Activated T-helper 9 cell treated with anti-CD3 and anti-CD28 coated beads, Interleukin-2, amount 50 U/mL, for 16 hours (primary cell): Measurements from ENCODE around the gene KCNH2.
"Not testable (repeated sequence)": the region's sequence is repeated elsewhere in the genome, so short reads cannot be mapped to it uniquely, and the experiment has no call there.

ENCODE experiments used
- DNase-seq: peaks from one replicate; pipeline ENCODE4 v3.0.0-alpha.2; 2020; ENCODE audit warnings: low read depth

The KCNH2 gene

DNA sequence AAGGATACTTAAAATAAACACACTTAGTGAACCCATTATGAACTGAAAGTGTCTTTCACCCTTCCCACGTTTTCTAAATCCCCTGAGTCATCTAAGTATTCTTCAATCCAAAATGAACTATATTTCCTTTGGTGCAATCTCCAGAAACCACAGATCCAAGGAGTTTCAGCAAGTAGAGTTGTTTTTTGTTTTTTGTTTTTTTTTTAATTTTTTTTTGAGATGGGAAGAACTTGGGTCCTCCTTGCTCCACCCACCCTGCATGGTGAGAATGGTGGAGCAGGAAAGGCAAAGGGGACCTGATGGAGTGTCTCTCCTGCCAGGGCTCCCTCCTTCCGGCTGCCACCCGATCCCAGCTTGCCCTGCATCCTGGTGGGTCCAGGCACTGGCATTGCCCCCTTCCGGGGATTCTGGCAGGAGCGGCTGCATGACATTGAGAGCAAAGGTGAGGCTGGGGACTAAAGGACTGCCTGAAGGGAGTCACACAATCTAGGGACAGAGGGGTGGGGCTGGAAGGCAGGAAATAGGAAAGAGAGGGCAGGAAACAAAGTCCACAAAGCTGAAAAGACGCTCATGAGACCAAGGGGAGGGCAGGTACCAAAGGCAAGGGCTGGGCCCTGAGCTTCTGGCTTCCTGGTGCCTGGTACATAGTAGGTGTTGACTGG is 34.0 kb upstream of the KCNH2 start:
- no peak for DNase-seq

DNA sequence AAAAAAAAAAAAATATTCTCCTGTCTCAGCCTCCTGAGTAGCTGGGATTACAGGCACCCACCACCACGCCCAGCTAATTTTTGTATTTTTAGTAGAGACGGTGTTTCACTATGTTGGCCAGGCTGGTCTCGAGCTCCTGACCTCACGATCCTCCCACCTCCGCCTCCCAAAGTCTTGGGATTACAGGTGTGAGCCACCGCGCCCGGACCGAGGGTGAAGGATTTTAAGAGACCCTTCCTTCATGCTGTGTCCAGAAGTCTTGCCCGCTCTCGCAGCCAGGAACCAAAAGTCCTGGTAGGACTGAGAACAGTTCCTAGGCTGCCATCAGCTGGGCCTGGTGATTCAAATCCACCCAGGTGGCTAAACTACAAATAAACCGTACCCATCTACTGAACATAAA is 33.5 kb upstream of the KCNH2 start:
- DNase-seq, result not testable (repeated sequence)

DNA sequence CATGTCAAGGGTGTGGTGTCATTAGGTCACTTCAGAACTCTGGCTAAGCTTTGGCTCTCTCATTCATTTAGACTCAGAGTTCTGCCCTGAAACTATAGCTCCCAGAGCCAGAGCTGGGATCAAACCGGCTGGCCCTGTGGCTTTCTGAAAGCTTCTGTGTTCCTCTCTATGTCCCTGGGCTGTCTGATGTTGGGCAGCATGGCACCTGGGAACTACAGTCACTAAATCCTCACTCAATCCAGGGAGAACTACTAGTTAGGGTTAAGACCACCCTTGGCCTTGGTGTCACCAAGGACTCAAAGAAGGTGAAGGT is 32.9 kb upstream of the KCNH2 start:
- DNase-seq, result no peak

DNA sequence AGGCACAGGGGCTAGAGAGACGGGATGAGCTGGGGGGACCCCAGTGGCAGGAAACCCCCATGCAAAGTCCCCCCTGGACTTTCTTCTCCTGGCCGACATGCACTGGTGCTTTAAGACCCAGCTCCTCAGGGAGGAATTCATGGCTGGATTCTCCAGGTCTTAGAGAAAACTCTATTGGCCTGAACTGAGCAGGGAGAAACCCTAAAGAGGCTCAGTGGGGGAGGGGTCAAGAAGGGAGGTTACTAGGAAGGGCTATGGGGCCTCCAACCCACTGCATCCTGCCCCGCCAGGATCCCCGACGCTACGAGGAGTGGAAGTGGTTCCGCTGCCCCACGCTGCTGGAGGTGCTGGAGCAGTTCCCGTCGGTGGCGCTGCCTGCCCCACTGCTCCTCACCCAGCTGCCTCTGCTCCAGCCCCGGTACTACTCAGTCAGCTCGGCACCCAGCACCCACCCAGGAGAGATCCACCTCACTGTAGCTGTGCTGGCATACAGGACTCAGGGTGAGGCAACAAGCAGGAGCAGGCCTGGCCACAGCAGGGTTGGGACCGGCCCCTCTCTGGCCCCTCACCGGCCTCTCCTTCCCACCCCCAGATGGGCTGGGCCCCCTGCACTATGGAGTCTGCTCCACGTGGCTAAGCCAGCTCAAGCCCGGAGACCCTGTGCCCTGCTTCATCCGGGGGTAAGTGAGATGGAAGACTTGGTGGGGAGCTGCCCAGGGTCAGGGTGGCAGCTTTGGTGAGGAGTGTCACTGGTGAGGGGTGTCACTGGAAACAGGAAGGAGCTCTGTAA is 32.4 kb upstream of the KCNH2 start:
- DNase-seq, result no peak

DNA sequence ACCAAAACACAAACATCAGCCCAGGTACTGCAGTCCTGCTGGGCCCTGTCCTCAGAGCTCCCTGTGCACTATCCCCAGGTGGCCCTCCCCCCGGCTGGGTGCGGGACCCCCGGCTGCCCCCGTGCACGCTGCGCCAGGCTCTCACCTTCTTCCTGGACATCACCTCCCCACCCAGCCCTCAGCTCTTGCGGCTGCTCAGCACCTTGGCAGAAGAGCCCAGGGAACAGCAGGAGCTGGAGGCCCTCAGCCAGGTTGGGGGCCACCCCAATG is 31.9 kb upstream of the KCNH2 start:
- DNase-seq, result no peak

DNA sequence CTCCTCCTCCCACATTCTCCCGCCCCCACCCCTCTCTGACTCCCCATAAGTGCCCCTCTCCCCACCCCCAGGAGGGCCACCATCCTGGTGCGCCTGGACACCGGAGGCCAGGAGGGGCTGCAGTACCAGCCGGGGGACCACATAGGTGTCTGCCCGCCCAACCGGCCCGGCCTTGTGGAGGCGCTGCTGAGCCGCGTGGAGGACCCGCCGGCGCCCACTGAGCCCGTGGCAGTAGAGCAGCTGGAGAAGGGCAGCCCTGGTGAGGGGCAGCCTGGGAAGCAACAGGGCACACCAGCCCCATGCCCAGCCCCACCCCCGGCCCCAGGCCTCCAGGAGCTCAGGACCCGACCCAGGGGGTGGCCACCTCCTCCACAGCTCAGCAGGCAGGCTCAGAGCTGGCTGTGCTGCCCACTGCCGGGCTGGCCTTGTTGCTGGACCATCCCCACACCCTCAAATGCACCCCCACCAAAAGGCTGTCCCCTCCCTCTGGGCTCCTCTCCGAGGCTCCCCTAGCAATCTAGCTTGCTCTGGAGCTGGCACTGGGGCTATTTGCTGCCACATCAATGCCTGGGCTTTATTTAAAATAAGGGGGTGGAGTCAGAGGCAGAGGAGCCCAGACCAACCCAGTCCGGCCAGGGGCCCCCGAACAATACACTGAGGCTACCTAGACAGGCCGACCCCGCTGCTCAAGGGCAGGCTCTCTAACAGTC is 31.4 kb upstream of the KCNH2 start:
- no peak for DNase-seq

DNA sequence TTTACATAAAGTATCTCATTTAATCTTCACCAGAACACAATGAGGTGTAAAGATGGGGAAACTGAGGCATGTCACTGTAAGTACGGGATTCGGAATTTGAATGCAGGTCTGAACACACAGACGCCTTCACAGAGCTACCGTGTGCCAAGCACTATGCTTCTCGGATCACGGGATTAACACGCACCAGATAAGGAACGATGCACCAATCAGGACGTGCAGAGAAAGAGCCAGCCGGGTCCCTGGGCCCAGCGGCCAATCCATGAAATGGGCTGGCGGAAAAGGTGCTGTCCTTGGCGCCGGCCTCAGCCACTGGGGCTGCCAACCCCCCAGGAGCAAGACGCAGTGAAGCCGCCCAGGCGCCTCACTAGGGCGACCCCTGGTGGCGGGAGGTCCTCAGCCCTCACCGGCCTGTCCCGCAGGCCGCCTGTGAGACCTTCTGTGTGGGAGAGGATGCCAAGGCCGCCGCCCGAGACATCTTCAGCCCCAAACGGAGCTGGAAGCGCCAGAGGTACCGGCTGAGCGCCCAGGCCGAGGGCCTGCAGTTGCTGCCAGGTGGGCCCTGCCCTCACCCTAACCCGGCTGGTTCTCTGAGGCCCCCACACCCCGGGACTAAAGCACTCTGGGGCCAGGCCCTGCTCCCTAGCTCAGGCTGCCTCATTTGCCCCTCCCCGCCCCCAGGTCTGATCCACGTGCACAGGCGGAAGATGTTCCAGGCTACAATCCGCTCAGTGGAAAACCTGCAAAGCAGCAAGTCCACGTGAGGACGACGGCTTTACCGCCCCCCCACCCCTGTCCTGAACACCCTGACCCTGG is 30.6 kb upstream of the KCNH2 start:
- DNase-seq, result peak; percentile 77

DNA sequence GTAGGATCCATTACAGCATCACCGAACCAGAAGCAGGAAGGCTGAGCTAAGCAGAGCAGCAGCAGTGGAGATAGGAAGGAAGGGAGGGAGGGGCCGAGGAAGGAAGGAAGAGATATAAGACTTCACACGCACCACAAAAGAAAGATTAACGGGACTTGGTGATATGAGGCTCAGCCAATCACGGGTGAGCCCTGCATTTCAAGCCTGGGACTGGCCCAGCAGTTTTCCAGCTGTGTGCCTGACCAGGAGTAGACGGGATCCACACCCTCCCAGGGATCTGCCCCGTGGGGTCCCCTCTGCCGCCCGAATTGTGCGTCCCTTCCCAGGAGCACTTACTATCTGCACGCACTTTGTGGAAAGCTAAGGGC is 30.0 kb upstream of the KCNH2 start:
- no peak for DNase-seq

DNA sequence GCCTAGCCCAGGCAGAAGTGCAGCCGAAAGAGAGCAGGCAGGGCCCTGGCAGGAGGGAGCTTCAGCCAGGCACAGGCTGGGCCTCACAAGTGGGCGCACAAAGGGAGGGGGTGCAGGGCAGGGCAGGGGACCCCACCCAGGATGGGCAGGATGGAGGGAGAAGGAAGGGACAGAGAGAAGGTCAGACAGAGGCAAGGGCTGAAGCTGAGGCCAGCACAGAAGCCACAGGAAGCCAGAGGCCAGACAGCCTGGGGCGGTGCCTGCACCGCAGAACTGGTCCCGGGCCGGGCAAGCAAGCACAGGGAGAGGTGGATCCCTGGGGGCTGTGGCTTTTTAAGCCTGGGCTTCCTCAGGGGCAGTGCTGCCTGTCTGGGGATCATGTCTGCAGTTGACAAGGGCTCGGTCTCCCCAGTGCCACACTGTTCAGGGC is 29.4 kb upstream of the KCNH2 start:
- no peak for DNase-seq

DNA sequence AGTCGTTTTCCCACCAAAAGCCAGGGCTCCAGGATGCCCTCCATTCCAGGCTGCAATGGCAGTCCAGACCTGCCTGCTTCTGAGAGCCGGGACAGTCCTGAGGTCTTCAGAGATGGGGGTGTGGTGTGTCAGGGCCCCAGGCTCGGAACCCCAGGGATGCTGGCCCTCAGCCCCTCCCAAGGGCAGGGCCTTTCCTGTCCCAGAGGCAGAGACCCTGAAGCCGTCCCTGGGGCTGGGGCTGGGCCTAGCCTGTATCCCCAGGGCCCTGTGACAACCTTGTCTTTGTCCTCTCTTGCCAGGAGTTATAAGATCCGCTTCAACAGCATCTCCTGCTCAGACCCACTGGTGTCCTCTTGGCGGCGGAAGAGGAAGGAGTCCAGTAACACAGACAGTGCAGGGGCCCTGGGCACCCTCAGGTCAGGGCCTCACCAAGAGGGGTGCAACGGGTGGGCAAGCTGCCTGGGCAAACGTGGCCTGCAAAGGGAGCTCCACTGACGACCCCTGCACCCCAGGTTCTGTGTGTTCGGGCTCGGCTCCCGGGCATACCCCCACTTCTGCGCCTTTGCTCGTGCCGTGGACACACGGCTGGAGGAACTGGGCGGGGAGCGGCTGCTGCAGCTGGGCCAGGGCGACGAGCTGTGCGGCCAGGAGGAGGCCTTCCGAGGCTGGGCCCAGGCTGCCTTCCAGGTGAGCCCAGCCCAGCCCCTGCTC is 28.6 kb upstream of the KCNH2 start:
- DNase-seq, result no peak

DNA sequence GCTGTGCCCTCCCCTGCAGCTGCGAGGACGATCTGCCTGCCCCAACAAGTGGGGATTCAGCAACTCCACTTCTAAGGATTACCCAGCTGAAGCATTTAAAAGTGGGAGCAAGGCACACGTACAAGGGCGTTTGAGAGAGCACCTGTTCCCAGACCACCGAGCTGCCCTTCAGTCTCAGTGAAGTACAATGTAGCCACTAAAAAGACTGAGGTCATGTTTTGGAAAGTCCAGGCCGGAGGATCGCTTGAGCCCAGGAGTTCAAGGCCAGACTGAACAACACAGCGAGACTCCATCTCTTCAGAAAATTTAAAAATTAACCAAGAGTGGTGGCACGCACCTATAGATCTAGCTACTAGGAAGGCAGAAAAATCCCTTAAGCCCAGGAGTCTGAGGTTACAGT is 27.4 kb upstream of the KCNH2 start:
- no peak for DNase-seq

DNA sequence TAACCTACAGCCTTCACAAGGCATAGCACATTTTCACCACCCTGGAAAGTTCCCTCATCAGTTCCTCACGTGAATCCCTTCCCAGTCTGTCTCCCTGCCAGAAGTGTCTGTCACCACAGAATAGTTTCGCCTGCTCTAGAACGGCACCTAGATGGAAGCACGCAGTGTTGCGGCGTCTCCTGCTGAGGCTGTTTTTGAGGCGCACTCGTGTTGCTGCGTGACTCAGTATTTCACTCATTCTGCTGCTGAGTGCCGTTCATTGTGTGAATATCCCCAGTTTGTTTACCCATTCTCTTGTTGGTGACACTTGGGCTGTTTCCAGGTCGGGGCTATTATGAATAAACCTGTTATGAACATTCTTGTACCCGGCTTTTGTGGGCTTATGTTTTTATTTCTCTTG is 25.5 kb upstream of the KCNH2 start:
- no peak for DNase-seq

DNA sequence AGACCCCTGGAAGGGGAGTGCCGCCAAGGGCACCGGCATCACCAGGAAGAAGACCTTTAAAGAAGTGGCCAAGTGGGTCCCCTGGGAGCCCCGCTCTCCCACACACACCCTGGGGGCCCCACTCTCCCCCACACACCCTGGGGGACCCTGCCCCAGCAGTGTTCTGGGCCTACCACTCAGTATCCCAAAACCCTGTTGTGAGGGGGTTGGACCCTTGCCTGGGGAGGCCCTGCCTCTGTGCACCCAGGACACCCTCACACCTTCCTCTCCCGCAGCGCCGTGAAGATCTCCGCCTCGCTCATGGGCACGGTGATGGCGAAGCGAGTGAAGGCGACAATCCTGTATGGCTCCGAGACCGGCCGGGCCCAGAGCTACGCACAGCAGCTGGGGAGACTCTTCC is 23.4 kb upstream of the KCNH2 start:
- no peak for DNase-seq

DNA sequence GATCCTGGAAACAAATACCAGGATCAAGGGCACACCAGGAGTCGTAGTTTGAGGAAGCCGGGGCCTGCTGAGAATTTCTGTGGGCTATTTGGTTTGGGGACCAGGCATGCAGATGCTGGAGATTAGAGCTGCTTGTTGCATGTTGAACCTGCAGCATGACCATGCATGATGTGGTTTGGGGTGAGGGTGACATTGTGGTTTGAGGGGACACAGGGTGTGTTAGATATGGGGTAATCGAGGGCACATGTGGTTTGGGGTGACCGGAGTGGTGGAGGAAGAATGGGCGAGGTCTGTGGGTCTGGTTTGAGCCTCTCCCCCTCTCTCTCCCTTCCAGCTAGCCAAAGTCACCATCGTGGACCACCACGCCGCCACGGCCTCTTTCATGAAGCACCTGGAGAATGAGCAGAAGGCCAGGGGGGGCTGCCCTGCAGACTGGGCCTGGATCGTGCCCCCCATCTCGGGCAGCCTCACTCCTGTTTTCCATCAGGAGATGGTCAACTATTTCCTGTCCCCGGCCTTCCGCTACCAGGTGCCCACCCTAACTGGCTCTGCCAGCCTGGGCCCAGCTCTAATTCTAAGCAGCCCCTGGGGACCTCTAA is 22.9 kb upstream of the KCNH2 start:
- no peak for DNase-seq

DNA sequence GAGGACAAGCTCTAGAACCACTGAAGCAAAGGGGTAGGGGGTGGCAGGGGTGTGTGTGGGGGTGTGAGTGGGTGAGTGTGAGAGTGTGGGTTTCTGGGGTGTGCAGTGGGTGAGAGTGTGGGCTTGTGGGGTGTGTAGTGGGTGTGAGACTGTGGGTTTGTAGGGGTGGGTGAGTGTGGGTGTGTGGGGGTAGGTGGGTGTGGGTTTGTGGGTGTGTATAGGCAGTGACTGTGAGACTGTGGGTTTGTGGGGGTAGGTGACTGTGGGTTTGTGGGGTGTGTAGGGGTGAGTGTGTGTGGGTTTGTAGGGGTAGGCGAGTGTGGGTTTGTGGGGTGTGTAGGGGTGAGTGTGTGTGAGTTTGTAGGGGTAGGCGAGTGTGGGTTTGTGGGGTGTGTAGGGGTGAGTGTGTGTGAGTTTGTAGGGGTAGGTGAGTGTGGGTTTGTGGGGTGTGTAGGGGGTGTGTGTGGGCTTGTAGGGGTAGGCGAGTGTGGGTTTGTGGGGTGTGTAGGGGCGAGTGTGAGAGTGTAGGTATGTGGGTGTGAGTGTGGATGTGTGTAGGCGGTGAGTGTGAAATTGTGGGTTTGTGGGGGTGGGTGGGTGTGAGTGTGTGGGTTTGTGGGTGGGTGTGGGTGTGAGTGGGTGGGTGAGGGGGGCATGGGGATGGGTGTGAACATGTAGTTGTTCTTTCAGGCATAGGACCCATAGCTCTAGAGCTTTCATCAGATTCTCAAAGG is 21.5 kb upstream of the KCNH2 start:
- no peak for DNase-seq

DNA sequence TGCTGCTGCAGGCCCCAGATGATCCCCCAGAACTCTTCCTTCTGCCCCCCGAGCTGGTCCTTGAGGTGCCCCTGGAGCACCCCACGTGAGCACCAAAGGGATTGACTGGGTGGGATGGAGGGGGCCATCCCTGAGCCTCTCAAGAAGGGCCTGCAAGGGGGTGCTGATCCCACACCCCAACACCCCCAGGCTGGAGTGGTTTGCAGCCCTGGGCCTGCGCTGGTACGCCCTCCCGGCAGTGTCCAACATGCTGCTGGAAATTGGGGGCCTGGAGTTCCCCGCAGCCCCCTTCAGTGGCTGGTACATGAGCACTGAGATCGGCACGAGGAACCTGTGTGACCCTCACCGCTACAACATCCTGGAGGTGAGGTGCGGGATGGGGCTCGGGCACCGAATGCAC is 20.9 kb upstream of the KCNH2 start:
- DNase-seq, result no peak

DNA sequence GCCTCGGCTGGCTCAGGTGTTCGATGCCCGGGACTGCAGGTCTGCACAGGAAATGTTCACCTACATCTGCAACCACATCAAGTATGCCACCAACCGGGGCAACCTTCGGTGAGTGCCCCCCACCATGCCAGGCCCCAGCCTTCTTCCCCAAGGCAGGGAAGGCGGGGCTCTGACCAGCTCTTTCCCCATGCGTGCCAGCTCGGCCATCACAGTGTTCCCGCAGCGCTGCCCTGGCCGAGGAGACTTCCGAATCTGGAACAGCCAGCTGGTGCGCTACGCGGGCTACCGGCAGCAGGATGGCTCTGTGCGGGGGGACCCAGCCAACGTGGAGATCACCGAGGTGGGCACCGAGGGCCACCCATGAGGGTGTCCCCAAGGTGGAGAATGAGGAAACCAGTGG is 20.2 kb upstream of the KCNH2 start:
- no peak for DNase-seq

DNA sequence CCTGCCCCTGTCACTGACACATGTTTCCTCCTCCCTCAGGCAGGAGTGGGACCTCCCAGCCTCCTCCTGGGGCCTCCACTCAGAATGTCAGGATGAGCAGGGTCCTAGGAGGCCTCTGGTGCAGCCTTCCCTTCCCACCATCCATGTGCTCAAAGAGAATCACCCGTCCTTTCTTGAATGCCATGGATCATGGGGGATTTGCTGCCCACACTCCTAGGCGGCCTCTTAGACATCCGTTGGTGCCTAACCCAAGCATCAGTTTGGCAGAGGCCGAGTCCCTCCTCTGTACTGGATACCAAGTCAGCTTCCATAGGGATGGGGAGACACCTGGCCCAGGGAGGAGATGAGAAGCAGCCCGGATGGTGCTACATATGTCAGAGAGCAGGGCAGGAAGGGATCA is 19.7 kb upstream of the KCNH2 start:
- DNase-seq, result no peak

DNA sequence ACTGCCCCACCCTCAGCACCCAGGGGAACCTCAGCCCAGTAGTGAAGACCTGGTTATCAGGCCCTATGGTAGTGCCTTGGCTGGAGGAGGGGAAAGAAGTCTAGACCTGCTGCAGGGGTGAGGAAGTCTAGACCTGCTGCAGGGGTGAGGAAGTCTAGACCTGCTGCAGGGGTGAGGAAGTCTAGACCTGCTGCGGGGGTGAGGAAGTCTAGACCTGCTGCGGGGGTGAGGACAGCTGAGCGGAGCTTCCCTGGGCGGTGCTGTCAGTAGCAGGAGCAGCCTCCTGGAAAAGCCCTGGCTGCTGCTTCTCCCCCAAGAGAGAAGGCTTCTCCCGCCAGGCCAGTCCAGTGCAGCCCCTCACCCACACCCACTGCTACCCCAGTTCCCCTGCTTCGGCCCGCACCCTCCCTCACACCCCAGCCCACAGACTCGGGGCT is 19.0 kb upstream of the KCNH2 start:
- DNase-seq, result no peak

DNA sequence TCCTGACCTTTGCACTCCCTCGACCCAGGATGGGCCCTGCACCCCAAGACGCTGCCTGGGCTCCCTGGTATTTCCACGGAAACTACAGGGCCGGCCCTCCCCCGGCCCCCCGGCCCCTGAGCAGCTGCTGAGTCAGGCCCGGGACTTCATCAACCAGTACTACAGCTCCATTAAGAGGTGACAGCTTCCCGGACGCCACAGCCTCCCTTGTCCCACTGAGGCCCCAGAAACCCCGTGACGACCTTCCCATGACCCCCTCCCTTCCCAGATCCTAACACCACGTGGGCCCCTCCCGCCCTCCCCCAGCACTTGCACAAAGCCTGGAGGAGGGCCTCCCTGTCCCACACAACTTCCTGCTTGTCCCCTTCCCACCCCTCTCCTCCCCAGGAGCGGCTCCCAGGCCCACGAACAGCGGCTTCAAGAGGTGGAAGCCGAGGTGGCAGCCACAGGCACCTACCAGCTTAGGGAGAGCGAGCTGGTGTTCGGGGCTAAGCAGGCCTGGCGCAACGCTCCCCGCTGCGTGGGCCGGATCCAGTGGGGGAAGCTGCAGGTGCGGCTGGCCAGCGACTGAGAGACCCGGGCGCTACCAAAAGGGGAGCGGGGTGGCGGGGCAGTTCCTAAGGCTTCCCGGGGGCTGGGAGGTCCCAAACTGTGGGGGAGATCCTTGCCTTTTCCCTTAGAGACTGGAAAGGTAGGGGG is 18.4 kb upstream of the KCNH2 start:
- no peak for DNase-seq
